GM21360 (cell line): ENCODE measurements around the gene TTC12.

ENCODE experiments used
- ATAC-seq: cut with Tn5 transposase; IDR thresholded peaks from one replicate; pipeline ENCODE4 v1.9.1; 2021; ENCODE audit warnings: mild to moderate bottlenecking, moderate library complexity; ENCODE audit not compliant: unreplicated experiment

Gene TTC12

GRCh38 chr11:113314389-113315301 is at the start of gene TTC12:
TTC12 (plus strand) TSS chr11:113314583; CDS start chr11:113316258, 1,675 bp downstream.
- ATAC-seq = peak; percentile 99

- no peak for ATAC-seq
These were observed 49.0 kb upstream of the TTC12 start for GRCh38 chr11:113265362-113265761.

- ATAC-seq = no peak
These were observed 46.9 kb upstream of the TTC12 start for GRCh38 chr11:113267493-113267892.

GRCh38 chr11:113269096-113269495 is 45.3 kb upstream of the TTC12 start:
- no peak for ATAC-seq

- no peak for ATAC-seq
These were observed 44.7 kb upstream of the TTC12 start for GRCh38 chr11:113269636-113270035.

- no peak for ATAC-seq
These were observed 44.3 kb upstream of the TTC12 start for GRCh38 chr11:113270080-113270479.

GRCh38 chr11:113271551-113272245 is 42.7 kb upstream of the TTC12 start:
- no peak for ATAC-seq

GRCh38 chr11:113272281-113272680 is 42.1 kb upstream of the TTC12 start:
- ATAC-seq = no peak

GRCh38 chr11:113272927-113273615 is 41.3 kb upstream of the TTC12 start:
- ATAC-seq = no peak

GRCh38 chr11:113273720-113274119 is 40.7 kb upstream of the TTC12 start:
- ATAC-seq = no peak

GRCh38 chr11:113274713-113275582 is 39.4 kb upstream of the TTC12 start:
- ATAC-seq = no peak

GRCh38 chr11:113275602-113276001 is 38.8 kb upstream of the TTC12 start:
- no peak for ATAC-seq

GRCh38 chr11:113276466-113276865 is 37.9 kb upstream of the TTC12 start:
- ATAC-seq = no peak

- ATAC-seq = no peak
These were observed 36.5 kb upstream of the TTC12 start for GRCh38 chr11:113277907-113278306.

GRCh38 chr11:113278481-113278880 is 35.9 kb upstream of the TTC12 start:
- ATAC-seq = no peak

GRCh38 chr11:113278925-113279324 is 35.5 kb upstream of the TTC12 start:
- no peak for ATAC-seq

GRCh38 chr11:113279591-113279990 is 34.8 kb upstream of the TTC12 start:
- no peak for ATAC-seq

- ATAC-seq = no peak
These were observed 33.2 kb upstream of the TTC12 start for GRCh38 chr11:113281052-113281725.

- no peak for ATAC-seq
These were observed 31.4 kb upstream of the TTC12 start for GRCh38 chr11:113282898-113283437.

- ATAC-seq = no peak
These were observed 30.5 kb upstream of the TTC12 start for GRCh38 chr11:113283881-113284280.
